ENCODE results near the gene TRIP11.

The TRIP11 gene

DNA sequence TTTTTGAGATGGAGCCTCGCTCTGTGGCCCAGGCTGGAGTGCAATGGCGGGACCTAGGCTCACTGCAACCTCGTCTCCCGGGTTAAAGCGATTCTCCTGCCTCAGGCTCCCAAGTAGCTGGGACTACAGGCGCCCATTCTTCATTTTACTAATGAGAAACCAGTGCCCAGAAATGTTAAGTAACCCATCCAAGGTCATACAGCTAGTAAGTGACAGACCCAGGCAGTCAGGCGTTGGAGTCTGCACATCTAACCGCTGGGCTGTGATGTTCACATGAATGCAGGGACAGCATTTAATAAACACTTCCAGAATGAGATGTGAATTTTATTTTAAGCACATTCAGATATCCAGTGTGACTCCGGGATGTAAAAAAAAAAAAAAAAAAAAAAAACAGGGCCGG is 1.3 kb upstream of the TRIP11 start:
- H3K4me3 ChIP-seq (ENCODE audit: low read depth, low read length), result no peak overlapping the region
- TF ChIP-seq, protein P1, sequence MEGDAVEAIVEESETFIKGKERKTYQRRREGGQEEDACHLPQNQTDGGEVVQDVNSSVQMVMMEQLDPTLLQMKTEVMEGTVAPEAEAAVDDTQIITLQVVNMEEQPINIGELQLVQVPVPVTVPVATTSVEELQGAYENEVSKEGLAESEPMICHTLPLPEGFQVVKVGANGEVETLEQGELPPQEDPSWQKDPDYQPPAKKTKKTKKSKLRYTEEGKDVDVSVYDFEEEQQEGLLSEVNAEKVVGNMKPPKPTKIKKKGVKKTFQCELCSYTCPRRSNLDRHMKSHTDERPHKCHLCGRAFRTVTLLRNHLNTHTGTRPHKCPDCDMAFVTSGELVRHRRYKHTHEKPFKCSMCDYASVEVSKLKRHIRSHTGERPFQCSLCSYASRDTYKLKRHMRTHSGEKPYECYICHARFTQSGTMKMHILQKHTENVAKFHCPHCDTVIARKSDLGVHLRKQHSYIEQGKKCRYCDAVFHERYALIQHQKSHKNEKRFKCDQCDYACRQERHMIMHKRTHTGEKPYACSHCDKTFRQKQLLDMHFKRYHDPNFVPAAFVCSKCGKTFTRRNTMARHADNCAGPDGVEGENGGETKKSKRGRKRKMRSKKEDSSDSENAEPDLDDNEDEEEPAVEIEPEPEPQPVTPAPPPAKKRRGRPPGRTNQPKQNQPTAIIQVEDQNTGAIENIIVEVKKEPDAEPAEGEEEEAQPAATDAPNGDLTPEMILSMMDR (IDR thresholded peaks at IDR 0.05; ENCODE audit: borderline replicate concordance, insufficient read depth, low read depth, low read length), result no peak

DNA sequence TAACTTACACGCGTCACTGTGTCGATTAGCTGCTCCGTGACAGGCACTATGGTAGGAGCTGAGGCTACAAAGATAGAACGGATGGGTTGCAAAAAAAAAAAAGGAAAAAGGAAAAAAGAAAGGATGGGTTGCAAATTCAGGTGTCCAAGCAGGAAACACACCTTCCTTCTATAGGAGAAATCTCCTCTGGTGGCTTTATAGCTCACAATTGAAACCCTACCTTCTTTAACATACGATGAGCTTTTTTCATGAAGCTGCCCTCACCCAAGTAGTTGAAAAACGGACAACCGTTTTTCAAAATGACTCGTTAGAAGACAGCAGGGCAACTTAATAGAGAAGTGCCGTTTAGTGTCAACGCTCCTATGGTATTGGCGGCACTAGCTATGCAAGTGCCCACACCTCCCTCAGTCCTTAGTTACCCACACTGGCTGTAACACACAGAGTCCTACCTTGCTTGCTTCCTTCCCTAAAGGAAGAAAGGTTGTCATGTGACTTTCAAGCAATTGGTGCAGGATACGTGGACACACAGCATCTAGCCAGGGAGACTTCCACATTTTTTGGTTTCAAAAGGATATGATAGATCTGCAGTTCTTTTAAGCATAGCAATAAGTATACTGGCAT is 682 bp upstream of the TRIP11 start:
- TF ChIP-seq, protein P1 (IDR thresholded peaks at IDR 0.05; ENCODE audit: borderline replicate concordance, insufficient read depth, low read depth, low read length), result no peak
- peak overlapping the region; percentile 68 for H3K4me3 ChIP-seq (ENCODE audit: low read depth, low read length)

DNA sequence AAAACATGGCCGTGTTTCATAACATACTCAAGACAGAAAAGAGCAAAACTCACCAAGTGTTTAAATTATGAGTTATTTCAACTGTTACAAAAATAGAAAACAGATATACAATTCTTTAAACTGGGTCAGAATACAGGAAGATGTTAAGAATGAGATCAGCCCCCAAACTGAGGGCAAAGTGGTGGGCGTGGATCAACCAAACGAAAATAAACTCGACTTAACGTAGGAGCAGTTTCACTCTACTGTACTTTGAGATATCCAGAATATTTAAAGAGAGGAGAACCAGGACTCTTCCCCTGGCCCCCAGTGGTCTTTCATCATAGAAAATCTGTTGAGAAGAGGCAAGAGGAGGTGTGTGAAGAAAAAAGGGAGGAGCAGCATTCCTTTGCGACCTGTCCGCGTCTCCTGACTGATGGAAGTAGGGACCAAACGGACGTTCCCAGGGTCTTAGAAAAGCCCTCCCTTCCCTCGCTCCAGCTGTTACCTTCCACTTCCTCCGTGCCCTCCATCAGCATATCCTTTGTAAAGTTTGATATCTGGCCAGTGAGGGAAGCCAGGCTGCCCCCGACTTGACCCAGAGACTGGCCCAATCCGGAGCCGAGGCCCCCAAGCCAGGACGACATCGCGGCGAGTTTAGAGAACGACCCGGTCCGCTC is 668 bp downstream of the TRIP11 start:
- peak overlapping the region; percentile 68 for H3K4me3 ChIP-seq (ENCODE audit: low read depth, low read length)
- TF ChIP-seq, protein P1 (IDR thresholded peaks at IDR 0.05; ENCODE audit: borderline replicate concordance, insufficient read depth, low read depth, low read length), result no peak

DNA sequence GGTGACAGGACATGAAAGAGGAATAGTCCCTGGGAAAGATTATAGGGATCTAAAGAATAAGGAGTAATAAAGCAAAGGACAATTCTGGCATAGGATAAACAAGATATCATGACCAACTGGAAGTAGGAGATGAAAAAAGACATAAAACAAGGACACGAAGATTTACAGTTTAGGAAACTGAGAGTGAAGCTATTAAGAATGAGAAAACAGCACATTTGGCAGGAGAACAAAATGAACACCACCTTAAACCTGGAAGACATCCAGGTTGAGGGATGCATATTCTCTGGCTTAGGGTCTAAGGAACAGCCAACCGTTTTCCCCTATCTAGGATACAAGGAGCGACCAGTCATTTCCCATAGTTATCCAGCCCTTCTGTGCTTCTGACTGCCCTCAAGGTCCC is 1.9 kb downstream of the TRIP11 start:
- TF ChIP-seq, protein P1 (IDR thresholded peaks at IDR 0.05; ENCODE audit: borderline replicate concordance, insufficient read depth, low read depth, low read length), result no peak
- H3K4me3 ChIP-seq (ENCODE audit: low read depth, low read length), result no peak overlapping the region

DNA sequence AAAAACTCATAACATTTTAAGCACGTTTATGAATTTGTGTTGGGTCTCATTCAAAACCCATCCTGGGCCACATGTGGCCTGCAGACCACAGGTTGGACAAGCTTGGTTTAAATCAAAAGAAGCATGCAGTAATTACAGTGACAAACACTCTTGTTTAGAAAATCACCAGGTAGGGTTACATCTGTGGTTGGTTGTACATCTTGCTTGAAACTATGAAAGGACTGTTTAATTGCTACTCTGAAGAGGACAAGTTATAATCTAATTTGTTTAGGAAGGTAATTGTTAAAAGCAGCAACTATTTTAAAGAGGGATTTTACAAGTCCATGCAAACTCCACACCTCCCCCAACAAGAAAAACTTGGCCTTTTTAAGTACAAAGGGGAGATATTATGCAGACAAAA is 4.0 kb downstream of the TRIP11 start:
- no peak overlapping the region for H3K4me3 ChIP-seq (ENCODE audit: low read depth, low read length)
- TF ChIP-seq, protein P1 (IDR thresholded peaks at IDR 0.05; ENCODE audit: borderline replicate concordance, insufficient read depth, low read depth, low read length), result no peak

DNA sequence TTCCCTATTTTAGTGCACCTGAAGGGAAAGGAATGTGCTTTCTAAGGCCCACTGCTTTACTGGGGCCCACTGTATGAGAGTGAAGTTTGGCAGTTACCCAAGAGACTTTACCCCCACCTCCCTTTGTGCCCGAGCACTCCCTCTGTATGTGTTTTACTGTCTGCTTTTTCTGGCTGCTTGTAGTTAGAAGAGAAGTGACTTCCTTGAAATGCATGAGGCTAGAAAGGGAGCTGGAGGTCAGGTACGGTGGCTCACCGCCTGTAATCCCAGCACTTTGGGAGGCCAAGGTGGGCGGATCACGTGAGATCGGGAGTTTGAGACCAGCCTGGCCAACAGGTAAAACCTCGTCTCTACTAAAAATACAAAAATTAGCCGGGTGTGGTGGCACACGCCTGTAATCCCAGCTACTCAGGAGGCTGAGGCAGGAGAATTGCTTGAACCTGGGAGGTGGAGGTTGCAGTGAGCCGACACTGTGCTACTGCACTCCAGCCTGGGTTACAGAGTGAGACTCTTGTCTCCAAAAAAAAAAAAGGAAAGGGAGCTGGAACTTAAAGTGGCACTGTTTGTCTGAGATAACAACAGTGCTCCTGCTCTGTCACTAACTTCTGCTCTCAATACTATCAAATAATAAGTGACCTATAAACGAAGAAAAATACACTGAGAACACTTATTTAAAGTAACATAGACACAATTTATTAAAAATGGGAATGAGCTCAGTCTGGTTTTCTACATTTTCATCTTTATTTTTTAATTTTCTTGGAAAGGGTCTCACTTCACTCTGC is 5.8 kb downstream of the TRIP11 start:
- no peak overlapping the region for H3K4me3 ChIP-seq (ENCODE audit: low read depth, low read length)
- TF ChIP-seq, protein P1 (IDR thresholded peaks at IDR 0.05; ENCODE audit: borderline replicate concordance, insufficient read depth, low read depth, low read length), result no peak
